Glomerular visceral epithelial cell (primary cell): Measurements from ENCODE around the gene TAOK2.

Experiments
- DNase-seq: peaks from one replicate; pipeline ENCODE4 v3.0.0-alpha.2; 2016; ENCODE audit errors: extremely low spot score

Gene TAOK2

GRCh38 chr16:29963021-29963743, 10.5 kb upstream of the TAOK2 start:
- DNase-seq = no peak

GRCh38 chr16:29968205-29968604, 5.5 kb upstream of the TAOK2 start:
- no peak for DNase-seq

DNA sequence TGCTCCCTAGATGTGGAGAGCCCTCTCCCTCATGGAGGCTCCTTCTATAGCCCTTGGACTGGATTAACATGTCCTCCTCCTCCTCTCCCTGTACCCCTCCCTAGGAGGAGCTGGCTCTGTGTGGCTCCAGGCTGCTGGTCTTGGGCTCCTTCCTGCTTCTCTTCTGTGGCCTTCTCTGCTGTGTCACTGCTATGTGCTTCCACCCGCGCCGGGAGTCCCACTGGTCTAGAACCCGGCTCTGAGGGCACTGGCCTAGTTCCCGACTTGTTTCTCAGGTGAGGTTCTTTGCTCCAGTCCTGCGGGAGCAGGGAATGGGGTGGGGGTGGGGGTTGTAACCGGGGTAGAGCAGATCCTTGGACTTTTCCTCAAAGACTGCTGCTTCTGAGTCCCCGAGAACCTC, 2.4 kb upstream of the TAOK2 start:
- no peak for DNase-seq

DNA sequence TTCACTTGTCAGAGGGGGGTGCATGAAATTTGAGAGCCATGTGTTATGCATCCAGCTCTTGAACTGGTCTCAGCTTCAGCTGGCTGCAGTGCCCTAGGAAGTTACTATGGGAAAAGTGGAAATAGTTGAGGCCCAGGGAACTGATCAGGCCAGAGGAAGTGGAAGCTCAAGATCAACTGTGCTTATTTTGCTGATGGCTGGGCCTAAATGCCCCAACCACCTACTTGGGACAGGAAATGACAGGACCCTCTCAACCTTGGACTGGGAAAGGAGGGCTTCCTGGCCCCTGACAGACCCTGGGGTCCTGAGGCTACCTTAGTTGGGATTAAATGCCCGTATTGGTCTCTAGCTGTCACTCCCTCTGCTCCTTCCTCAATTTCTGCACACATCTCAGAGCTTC, 1.2 kb upstream of the TAOK2 start:
- DNase-seq = no peak

GRCh38 chr16:29972992-29973383, 680 bp upstream of the TAOK2 start:
- DNase-seq = no peak

DNA sequence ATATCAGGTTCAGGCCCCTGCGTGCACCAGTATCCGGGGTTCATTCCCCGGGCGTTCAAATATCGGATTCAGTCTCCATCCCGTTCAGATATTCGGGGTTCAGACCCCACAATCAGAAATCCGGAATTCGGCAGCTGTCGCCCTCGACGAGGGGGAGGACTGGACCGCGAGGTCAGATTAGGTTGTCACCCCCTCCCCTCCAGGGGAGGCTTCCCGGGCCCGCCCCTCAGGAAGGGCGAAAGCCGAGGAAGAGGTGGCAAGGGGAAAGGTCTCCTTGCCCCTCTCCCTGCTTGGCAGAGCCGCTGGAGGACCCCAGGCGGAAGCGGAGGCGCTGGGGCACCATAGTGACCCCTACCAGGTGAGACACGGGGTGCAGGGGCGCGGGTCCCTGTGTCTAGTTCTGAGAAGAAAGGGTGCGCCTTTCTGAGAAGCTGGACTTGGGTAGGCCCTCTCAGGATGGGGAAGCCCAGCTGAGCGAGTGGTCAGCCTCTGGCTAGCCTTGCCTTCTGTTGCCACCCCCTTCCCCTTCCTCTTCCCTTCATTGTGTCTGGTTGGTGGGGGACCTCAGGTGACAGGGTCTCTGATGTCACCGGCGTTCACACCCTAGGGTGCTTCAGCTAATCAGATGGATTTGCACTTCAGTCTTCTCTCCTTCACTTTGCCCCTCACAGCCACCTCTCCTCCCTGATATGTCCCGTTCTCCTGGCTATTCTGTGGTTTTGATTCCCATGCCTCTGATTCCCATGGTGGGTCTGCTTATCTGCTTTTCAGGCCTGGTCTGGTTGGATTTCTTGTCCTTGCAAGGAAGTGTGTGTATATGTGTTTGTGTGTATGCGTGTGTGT, 844 bp downstream of the TAOK2 start:
- DNase-seq = no peak

GRCh38 chr16:29975134-29975538, 1.5 kb downstream of the TAOK2 start:
- DNase-seq = no peak

GRCh38 chr16:29975811-29976511, 2.3 kb downstream of the TAOK2 start:
- DNase-seq = no peak

- DNase-seq = no peak
Observed at GRCh38 chr16:29977063-29977825, 3.6 kb downstream of the TAOK2 start.

DNA sequence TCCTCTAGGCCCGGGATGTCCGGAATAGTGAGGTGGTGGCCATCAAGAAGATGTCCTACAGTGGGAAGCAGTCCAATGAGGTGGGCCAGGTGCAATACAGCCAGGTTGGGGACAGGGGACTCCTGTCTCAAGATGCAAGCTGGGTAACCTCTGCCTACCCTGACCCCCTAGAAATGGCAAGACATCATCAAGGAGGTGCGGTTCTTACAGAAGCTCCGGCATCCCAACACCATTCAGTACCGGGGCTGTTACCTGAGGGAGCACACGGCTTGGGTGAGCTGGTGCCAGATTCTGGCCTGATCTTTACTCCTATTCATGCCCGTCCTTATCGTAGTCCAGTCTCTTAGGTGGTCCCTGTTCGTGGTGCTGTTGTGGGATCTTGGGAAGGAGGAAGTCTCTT, 4.4 kb downstream of the TAOK2 start:
- no peak for DNase-seq

- DNase-seq = no peak
Observed at GRCh38 chr16:29978564-29979270, 5.0 kb downstream of the TAOK2 start.

- DNase-seq = no peak
Observed at GRCh38 chr16:29982560-29983419, 9.1 kb downstream of the TAOK2 start.

DNA sequence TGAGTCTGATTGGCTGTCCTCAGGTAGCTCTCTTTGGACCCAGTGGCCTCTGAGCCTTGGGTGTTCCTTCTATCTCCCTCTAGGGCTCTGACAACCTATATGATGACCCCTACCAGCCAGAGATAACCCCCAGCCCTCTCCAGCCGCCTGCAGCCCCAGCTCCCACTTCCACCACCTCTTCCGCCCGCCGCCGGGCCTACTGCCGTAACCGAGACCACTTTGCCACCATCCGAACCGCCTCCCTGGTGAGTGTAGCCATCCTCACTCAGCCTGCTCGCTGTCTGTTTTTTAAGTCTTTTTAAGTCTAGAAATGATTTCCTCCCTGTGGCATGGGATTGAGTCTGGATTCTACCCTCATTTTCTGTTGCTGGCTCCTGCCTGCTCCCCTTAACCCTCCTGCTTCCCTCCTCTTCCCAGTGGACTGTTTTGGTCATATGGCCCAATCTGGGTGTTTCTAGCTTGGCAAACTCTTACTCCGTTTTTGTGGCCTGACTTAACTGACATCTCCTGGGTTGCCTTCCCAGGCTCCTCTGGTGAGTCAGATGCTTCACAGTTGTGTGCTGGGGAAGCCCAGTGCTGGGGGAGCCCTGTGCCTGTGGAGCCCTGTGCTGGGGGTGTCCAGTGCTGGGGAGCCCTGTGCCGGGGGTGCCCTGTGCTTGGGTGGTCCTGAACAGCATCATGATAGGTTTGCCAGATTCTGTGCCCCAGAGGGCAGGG, 9.9 kb downstream of the TAOK2 start:
- DNase-seq = no peak

DNA sequence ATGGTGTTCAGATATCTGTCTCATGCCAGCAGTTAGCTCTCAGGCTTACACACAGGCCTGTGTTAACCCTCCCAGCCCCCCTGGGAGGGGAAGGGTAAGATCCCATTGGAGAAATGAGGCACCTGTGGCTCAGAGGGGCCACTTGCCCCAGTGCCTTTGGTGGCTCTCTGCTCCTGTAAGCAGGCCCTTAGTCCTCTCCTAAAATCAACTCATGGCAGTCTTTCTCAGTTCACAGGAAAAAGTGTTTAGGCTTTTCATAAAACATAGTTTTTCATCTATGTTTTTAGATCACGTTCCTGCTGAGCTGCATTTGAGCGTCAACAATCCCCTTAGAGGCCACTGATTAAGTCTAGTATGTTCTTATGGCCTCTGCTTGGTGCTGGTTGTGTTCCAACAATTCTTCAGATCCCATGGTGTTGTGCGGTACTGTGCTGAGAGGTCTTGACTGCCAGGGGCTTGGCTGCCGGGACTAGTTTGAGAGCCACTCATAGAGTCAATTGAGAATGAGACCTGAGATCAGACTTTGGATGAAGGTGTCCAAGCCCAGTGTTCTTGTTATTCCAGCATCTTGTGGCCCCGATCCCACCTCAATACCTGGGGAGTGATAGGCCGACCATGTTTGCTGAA, 10.6 kb downstream of the TAOK2 start:
- DNase-seq = no peak

DNA sequence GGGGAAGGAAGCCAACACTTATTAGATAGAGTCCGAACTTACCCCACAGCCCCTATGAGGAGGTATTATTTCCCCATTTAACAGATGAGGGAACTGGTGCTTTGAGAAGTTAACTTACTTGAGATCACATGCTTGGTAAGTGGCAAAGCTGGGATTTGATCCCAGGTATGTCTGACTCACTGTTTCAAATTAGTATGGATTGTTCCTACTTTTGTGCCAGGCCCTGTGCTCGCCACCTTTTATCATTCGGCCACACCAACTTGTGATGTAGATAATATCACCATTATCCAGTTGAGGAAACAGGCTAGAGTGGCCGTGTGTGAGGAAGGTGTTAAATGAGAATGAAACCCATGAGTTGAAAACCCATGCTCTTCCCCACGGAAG, 11.1 kb downstream of the TAOK2 start:
- DNase-seq = no peak

GRCh38 chr16:29985271-29985811, 11.7 kb downstream of the TAOK2 start:
- DNase-seq = no peak

DNA sequence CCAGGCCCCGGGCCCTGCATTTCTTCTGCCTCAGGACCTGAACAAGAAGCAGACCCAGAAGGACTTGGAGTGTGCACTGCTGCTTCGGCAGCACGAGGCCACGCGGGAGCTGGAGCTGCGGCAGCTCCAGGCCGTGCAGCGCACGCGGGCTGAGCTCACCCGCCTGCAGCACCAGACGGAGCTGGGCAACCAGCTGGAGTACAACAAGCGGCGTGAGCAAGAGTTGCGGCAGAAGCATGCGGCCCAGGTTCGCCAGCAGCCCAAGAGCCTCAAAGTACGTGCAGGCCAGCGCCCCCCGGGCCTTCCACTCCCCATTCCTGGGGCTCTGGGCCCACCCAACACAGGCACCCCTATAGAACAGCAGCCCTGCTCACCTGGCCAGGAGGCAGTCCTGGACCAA, 12.6 kb downstream of the TAOK2 start:
- no peak for DNase-seq

DNA sequence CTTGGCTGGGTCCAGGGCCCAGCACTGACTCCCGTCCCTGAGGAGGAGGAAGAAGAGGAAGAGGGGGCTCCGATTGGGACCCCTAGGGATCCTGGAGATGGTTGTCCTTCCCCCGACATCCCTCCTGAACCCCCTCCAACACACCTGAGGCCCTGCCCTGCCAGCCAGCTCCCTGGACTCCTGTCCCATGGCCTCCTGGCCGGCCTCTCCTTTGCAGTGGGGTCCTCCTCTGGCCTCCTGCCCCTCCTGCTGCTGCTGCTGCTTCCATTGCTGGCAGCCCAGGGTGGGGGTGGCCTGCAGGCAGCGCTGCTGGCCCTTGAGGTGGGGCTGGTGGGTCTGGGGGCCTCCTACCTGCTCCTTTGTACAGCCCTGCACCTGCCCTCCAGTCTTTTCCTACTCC, 13.3 kb downstream of the TAOK2 start:
- DNase-seq = no peak
